ENCODE measurements around the gene PHKB. TPM values are rescaled to one million over a fixed set of nuclear protein-coding genes. Genes with fewer than 3 reads are reported as not detected.

The PHKB gene
- total RNA-seq, 2 donors from 2014 or later, result 75.7 to 93.8 TPM

- H3K36me3 ChIP-seq, result no peaks in the 10 kb centered on the region
- H3K4me3 ChIP-seq, result no peak overlapping the region
- no peaks in the 10 kb centered on the region for H3K27me3 ChIP-seq (replicated peaks; ENCODE audit: insufficient read depth)
- H3K9me3 ChIP-seq, result no peaks in the 10 kb centered on the region
- DNase-seq (ENCODE audit: low spot score) (no peak), ATAC-seq (ENCODE audit: insufficient number of reproducible peaks, low FRiP score, low read depth) (no peak)
- H3K4me1 ChIP-seq (ENCODE audit: control insufficient read depth in 1 of 2, low read depth in 2 of 2), result no peaks in the 10 kb centered on the region
- TF ChIP-seq CTCF (IDR thresholded peaks at IDR 0.05), result no peak
- H3K27ac ChIP-seq, result no peak overlapping the region
These were observed 113.2 kb downstream of the PHKB start for GRCh38 chr16:47574091-47575054.

GRCh38 chr16:47577029-47577428 is 115.9 kb downstream of the PHKB start:
- DNase-seq (ENCODE audit: low spot score) (no peak), ATAC-seq (ENCODE audit: insufficient number of reproducible peaks, low FRiP score, low read depth) (no peak)
- H3K4me1 ChIP-seq (ENCODE audit: control insufficient read depth in 1 of 2, low read depth in 2 of 2), result no peaks in the 10 kb centered on the region
- no peak overlapping the region for H3K4me3 ChIP-seq
- no peaks in the 10 kb centered on the region for H3K36me3 ChIP-seq
- no peak overlapping the region for H3K27ac ChIP-seq
- no peaks in the 10 kb centered on the region for H3K27me3 ChIP-seq (replicated peaks; ENCODE audit: insufficient read depth)
- no peaks in the 10 kb centered on the region for H3K9me3 ChIP-seq
- TF ChIP-seq CTCF (IDR thresholded peaks at IDR 0.05), result no peak

GRCh38 chr16:47578033-47578432 is 116.9 kb downstream of the PHKB start:
- Histone ChIP-seq H3K4me3 (no peak overlapping the region), H3K27me3 (replicated peaks; ENCODE audit: insufficient read depth) (no peaks in the 10 kb centered on the region), H3K4me1 (ENCODE audit: control insufficient read depth in 1 of 2, low read depth in 2 of 2) (no peaks in the 10 kb centered on the region), H3K36me3 (no peaks in the 10 kb centered on the region), H3K9me3 (no peaks in the 10 kb centered on the region), H3K27ac (no peak overlapping the region)
- TF ChIP-seq CTCF (IDR thresholded peaks at IDR 0.05), result no peak
- ATAC-seq (ENCODE audit: insufficient number of reproducible peaks, low FRiP score, low read depth) (no peak), DNase-seq (ENCODE audit: low spot score) (no peak)

GRCh38 chr16:47578573-47578972 is 117.4 kb downstream of the PHKB start:
- ATAC-seq (ENCODE audit: insufficient number of reproducible peaks, low FRiP score, low read depth) (no peak), DNase-seq (ENCODE audit: low spot score) (no peak)
- no peak overlapping the region for H3K27ac ChIP-seq
- no peaks in the 10 kb centered on the region for H3K27me3 ChIP-seq (replicated peaks; ENCODE audit: insufficient read depth)
- H3K9me3 ChIP-seq, result no peaks in the 10 kb centered on the region
- H3K36me3 ChIP-seq, result no peaks in the 10 kb centered on the region
- H3K4me1 ChIP-seq (ENCODE audit: control insufficient read depth in 1 of 2, low read depth in 2 of 2), result no peaks in the 10 kb centered on the region
- H3K4me3 ChIP-seq, result no peak overlapping the region
- TF ChIP-seq CTCF (IDR thresholded peaks at IDR 0.05), result no peak

GRCh38 chr16:47581114-47581513 is 120.0 kb downstream of the PHKB start:
- no peaks in the 10 kb centered on the region for H3K4me1 ChIP-seq (ENCODE audit: control insufficient read depth in 1 of 2, low read depth in 2 of 2)
- H3K9me3 ChIP-seq, result no peaks in the 10 kb centered on the region
- H3K27ac ChIP-seq, result no peak overlapping the region
- no peak for ATAC-seq (ENCODE audit: insufficient number of reproducible peaks, low FRiP score, low read depth)
- no peak overlapping the region for H3K4me3 ChIP-seq
- no peak for DNase-seq (ENCODE audit: low spot score)
- H3K36me3 ChIP-seq, result no peaks in the 10 kb centered on the region
- H3K27me3 ChIP-seq (replicated peaks; ENCODE audit: insufficient read depth), result no peaks in the 10 kb centered on the region
- TF ChIP-seq CTCF (IDR thresholded peaks at IDR 0.05), result no peak
